GM23248 (cell line): ENCODE data around the gene TPT1.

Source experiments
- EZH2 ChIP-seq: fragments of 200-600 bp; sonication (generic); IDR thresholded peaks from 2 replicates; pipeline ENCODE4 v1.6.1; 2018; ENCODE audit warnings: antibody characterized with exemption, mild to moderate bottlenecking; ENCODE audit not compliant: insufficient read depth, poor library complexity, severe bottlenecking
- EZH2phosphoT487 ChIP-seq: fragments of 200-600 bp; sonication (generic); IDR thresholded peaks from 2 replicates; pipeline ENCODE4 v1.6.1; 2018; ENCODE audit warnings: antibody characterized with exemption, moderate library complexity, mild to moderate bottlenecking, low read depth; ENCODE audit not compliant: insufficient read depth

DNA sequence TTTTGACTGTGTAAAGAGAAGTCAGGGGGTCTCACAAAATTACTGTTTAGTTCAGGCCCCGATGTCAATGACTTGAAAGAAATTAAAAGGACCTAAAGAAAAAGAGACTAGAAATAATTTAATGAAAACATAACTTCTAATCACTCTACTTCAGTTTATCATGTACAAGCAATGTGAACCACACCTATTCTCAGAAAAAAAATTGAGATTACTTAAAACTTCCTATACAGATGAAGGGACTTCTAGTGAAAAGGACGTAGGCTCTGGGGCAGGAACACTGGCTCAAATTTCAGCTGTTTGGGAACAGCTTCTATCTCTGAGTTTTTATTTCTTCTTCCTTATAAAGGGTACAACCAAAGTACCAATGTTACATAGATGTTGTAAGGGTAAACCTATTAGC is 38.0 kb downstream of the TPT1 start:
- TF ChIP-seq EZH2 (no peak), EZH2phosphoT487 (no peak)
